Subcutaneous adipose tissue (tissue), 4 donors: ENCODE measurements around the gene DHRS7B. TPM values are rescaled to one million over a fixed set of nuclear protein-coding genes. Genes with fewer than 3 reads are reported as not detected.

Source experiments
- total RNA-seq, 4 donors: library from RNA; depleted of rRNA; stranded (reverse); fragments of >200 nt; gene quantifications; one replicate each; pipeline ENCODE4 v1.1.0, GENCODE V29; 2016
- TF ChIP-seq, protein P1 (sequence below): fragments of 450-650 bp; IDR thresholded peaks from one replicate; pipeline ENCODE4 v1.5.1; 2016; ENCODE audit warnings: low read depth, mild to moderate bottlenecking, control low read depth, antibody characterized with exemption, moderate library complexity

Gene DHRS7B
- total RNA-seq, 4 donors from 2014 or later, result 28.4 to 55.4 (median 45.0) TPM

DNA sequence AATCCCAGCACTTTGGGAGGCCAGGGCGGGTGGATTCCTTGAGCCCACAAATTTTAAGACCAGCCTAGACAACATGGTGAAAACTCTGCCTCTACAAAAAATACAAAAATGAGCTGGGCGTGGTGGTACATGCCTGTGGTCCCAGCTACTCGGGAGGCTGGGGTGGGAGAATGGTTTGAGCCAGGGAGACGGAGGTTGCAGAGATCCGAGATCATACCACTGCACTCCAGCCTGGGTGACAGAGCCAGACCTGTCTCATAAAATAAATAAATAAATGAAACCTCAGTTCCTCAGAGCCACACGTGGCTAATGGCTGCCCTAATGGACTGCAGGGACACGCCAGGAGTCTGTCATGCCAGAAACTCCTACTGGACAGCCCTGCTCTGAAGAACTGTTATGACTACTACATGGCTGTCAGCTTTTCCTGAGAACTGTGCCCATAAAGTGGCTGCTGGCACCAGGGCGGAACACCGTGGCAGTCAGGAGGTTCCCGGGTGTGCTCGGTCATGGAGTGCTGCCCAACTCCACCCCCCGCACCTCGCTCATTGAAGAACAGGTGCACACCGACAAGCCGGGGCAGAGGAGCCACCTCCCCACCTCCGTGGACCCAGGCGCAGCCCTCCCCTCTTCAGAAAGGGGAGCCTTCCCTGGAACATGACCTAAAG, 82.9 kb downstream of the DHRS7B start:
- TF ChIP-seq, protein P1, sequence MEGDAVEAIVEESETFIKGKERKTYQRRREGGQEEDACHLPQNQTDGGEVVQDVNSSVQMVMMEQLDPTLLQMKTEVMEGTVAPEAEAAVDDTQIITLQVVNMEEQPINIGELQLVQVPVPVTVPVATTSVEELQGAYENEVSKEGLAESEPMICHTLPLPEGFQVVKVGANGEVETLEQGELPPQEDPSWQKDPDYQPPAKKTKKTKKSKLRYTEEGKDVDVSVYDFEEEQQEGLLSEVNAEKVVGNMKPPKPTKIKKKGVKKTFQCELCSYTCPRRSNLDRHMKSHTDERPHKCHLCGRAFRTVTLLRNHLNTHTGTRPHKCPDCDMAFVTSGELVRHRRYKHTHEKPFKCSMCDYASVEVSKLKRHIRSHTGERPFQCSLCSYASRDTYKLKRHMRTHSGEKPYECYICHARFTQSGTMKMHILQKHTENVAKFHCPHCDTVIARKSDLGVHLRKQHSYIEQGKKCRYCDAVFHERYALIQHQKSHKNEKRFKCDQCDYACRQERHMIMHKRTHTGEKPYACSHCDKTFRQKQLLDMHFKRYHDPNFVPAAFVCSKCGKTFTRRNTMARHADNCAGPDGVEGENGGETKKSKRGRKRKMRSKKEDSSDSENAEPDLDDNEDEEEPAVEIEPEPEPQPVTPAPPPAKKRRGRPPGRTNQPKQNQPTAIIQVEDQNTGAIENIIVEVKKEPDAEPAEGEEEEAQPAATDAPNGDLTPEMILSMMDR, result no peak

DNA sequence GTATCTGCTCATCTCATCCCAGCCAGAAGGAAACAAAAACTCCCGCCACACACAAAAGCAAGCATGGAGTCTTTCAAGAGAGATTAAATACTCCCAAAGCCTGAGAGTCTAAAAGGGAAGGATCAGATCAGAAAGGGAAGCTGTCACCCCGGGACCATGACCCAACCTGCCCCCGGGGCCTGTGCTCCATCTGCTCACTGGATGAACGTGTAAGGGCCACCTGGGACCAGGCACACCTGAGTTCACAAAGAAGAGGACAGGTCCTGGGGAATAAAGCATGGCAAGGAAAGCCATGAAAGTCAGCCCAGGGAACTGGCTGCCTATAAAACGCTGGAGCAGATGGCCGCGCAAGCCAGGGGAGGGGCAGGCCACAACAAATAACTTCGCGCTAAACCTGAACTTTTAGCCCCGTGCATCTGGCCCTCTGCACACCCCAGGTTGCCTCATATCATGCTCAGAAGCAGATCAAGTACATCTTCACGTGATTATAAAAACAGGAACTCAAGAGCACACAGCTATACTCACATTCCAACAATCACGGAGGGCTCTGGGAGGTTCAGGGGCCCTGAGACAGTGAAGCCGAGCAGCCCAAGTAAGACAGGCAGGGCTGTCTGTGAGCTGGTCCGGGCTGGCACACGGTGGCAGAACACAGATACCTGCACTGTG, 83.8 kb downstream of the DHRS7B start:
- TF ChIP-seq, protein P1, result no peak

DNA sequence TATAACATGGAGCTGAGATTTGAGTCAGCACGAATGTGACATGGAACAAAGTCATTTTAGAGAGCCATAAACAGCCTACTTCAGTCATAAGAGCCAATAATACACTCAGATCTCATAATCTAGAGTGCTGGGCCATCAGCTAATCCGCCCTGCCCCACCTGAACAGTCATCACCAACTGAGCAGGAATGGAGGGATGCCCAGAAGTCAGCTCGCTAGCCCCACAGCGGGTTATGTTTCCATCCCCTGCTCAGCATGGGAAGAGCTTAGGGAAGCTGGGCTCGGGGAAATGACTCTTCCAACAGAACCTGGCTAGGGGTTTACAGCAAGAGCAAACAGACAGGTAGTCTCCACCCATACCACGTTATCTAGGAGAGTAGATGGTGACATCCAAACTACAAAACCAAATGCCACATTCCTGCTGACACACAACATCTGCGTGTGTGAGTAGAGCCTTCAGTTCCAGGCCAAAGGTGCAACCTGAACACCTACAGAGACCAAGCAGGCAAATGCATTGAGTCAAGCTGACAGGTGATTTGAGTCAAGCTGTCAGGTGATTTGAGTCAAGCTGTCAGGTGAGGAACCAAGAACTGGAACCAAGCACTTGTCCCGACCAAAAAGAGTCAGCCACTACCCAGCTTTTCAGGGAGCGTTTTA, 85.2 kb downstream of the DHRS7B start:
- TF ChIP-seq, protein P1, result no peak

DNA sequence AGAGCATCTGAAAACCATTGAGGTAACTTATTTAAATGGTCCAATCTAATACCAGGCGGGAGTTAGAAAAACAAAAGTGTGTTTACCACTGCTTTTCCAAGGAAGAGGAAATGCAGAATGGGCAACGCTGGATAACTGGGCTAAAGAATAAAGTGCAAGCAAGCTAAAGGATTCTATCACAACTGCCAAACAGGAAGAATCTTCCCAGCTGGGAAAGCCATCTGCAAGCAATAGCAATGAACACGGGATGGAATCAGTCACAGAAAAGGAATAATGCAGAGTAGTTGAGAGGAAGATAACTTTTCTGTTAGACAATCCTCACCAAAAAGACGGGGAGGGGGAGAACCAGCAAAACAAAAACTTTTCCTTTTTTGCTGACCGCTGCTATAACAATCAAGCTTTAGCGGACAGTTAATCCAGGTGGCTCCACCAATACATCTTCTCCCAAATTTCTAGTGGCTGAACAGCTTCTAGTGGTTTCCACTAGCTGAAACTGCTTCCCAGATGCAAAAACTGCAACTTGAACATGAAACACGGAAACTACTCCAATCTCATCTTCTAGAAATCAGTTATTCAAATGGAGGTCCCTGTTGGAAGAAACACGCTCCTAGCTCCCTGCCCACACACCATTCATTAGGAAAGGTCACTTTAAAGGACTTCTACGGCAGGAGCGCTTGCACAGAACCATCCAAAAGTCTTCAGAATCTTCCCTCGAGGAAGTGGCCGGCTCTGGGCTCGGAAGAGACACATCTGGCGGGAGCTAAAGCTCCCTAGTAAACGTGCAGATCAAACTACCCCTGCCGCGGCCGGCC, 86.3 kb downstream of the DHRS7B start:
- TF ChIP-seq, protein P1, result no peak

DNA sequence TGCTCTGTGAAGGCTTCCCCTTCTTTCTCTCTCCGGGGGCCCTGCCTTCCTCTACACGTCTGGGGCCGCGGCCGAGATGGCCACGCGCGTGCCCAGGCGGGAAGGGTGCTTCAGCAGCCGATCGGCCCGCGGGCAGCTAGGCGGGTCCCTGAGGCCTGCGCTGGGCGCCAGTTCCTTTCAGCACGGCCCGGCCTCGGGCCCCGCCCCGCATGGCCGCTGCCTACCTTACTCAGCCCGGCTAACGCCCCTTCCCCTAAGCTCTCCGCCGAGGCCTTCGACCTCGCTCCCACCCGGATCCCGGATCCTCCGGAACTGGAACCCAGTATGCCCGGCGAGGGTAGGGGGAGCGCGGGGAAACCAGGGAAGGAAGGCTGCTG, 86.9 kb downstream of the DHRS7B start:
- TF ChIP-seq, protein P1, result no peak

DNA sequence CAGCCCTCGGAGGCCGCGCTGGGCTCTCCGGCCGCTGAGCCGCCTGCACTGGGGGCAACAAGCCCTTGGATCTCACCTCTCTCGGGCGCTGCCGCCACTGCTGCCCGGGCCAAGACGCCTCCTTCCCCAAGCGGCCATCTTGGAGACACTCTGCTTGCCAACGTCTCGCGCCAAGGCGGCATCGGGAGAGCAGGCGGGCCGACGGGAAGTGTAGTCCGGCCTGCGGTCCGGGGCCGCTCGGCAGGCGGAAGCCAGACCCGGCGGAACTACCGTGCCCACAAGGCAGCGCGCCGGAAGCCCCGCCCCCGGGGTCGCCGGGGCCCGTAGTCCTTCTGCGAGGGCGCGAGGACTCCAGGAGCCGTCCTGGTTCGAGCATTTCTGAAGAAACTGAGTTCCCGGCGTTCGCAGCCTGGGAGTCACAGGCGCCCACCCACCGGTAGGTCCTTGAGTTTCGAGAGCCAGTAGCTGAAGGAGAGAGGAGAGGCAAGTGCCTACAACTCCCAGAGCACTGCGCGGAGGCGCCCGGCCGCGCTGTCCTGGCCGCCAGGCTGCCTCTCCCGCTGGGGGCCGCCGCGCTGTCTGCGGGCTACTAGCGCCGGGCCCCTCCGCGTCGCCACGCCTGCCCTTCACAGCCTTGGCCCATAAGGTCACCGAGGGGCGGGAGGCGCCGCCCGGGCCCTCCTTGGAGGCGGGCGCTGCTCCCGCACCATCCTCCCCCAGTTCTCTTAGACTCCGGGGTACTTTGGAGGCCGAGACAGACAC, 87.4 kb downstream of the DHRS7B start, which contains the start of gene TMEM11:
TSS of gene TMEM11 (minus strand) at position 147 of the 762 bp plus-strand sequence. CDS start at position 138, 9 bp downstream.
- TF ChIP-seq, protein P1, result no peak
